K562 (cell line): ENCODE results near the gene AFG1L. TPM values are rescaled to one million over a fixed set of nuclear protein-coding genes. Genes with fewer than 3 reads are reported as not detected.

Source experiments
- C11orf30 ChIP-seq: fragments of 450-650 bp; IDR thresholded peaks from 2 replicates; pipeline ENCODE4 v1.6.1; 2016; ENCODE audit warnings: low read depth, mild to moderate bottlenecking
- CBX5 ChIP-seq: IDR thresholded peaks from 2 replicates; pipeline ENCODE4 v1.6.1; 2014; ENCODE audit warnings: low read depth, borderline replicate concordance
- CHD1 ChIP-seq: fragments of 200-600 bp; sonication (generic); IDR thresholded peaks from one replicate; pipeline ENCODE4 v1.6.1; 2012; ENCODE audit warnings: mild to moderate bottlenecking, moderate library complexity, low read length, inconsistent platforms
- FOXP4 ChIP-seq: sonication (generic); formaldehyde crosslinking; IDR thresholded peaks from 2 replicates; pipeline ENCODE4 v1.8.0; 2022; ENCODE audit warnings: mild to moderate bottlenecking, missing genetic modification reagents, borderline replicate concordance
- HNRNPLL ChIP-seq: fragments of 200-400 bp; formaldehyde crosslinking; IDR thresholded peaks from 2 replicates; pipeline ENCODE4 v1.6.1; 2017; ENCODE audit warnings: low read length, low read depth, mild to moderate bottlenecking; ENCODE audit not compliant: poor library complexity, severe bottlenecking
- JUN ChIP-seq, 2 experiments: sonication (generic) in 1 of 2; formaldehyde crosslinking in 1 of 2; IDR thresholded peaks; 2 replicates each; pipeline versions ENCODE4 v1.6.1 to v1.8.0; 2012 to 2022; ENCODE audit warnings: borderline replicate concordance in 2 of 2, mild to moderate bottlenecking in 2 of 2, improper control_type of control experiment in 1 of 2, low read depth in 1 of 2, low read length in 1 of 2, missing genetic modification reagents in 1 of 2
- KLF13 ChIP-seq: fragments of 450-650 bp; IDR thresholded peaks from 2 replicates; pipeline ENCODE4 v1.6.1; 2016; ENCODE audit warnings: missing genetic modification characterization, low read depth, mild to moderate bottlenecking, missing compliant biosample characterization, moderate library complexity, borderline replicate concordance
- KLF6 ChIP-seq: fragments of 250-450 bp; sonication (Bioruptor Pico); IDR thresholded peaks from 2 replicates; pipeline ENCODE4 v1.4.0; 2020; ENCODE audit warnings: mild to moderate bottlenecking, moderate library complexity, borderline replicate concordance
- MTA3 ChIP-seq: fragments of 450-650 bp; formaldehyde crosslinking; IDR thresholded peaks from 2 replicates; pipeline ENCODE4 v1.6.1; 2017; ENCODE audit warnings: mild to moderate bottlenecking, borderline replicate concordance
- RBM34 ChIP-seq: fragments of 200-400 bp; formaldehyde crosslinking; IDR thresholded peaks from 2 replicates; pipeline ENCODE4 v1.6.1; 2018; ENCODE audit warnings: low read length, borderline replicate concordance; ENCODE audit not compliant: insufficient read depth
- RNF219 ChIP-seq: fragments of 250-450 bp; sonication (Bioruptor Pico); IDR thresholded peaks from 2 replicates; pipeline ENCODE4 v1.5.0; 2022; ENCODE audit warnings: mild to moderate bottlenecking
- SRF ChIP-seq, 2 experiments: fragments of 250-450, 450-650 bp in 1 of 2; sonication (Bioruptor Pico) in 1 of 2; sonication (generic) in 1 of 2; formaldehyde crosslinking; IDR thresholded peaks; 2 replicates each; pipeline versions ENCODE4 v1.5.0 to v1.5.1; 2020 to 2022; ENCODE audit warnings: mild to moderate bottlenecking in 1 of 2, missing genetic modification reagents in 1 of 2
- TFE3 ChIP-seq: fragments of 450-650 bp; formaldehyde crosslinking; IDR thresholded peaks from 2 replicates; pipeline ENCODE4 v1.4.0; 2020; ENCODE audit warnings: mild to moderate bottlenecking, mixed read lengths
- ZNF197 ChIP-seq: fragments of 200-800 bp; sonication (Bioruptor generic); IDR thresholded peaks from 2 replicates; pipeline ENCODE4 v1.6.1; 2016; ENCODE audit warnings: low read depth, missing genetic modification characterization, missing compliant biosample characterization
- ZNF274 ChIP-seq: IDR thresholded peaks from 2 replicates; pipeline ENCODE4 v1.6.1; 2011; ENCODE audit warnings: low read depth, mild to moderate bottlenecking, low read length, moderate library complexity, borderline replicate concordance
- ZNF707 ChIP-seq: fragments of 250-450 bp; sonication (Bioruptor Pico); conservative IDR thresholded peaks from 2 replicates; pipeline ENCODE4 v1.8.0; 2022; ENCODE audit warnings: inconsistent platforms, mild to moderate bottlenecking, moderate library complexity
- polyA plus RNA-seq, 8 experiments: library from polyadenylated mRNA; depleted of rRNA in 4 of 8; stranded (reverse) in 5 of 8; unstranded in 3 of 8; fragments of >200 nt; fragmentation: Nextera tagmentation in 2 of 8; fragmentation: Illumina TruSeq in 1 of 8; extraction: Ambion mirVana in 2 of 8; extraction: Trizol in 1 of 8; gene quantifications; 2 replicates each; pipeline versions ENCODE4 v1.2.1 to v1.2.3, GENCODE V29; 2011 to 2014; ENCODE audit warnings: inconsistent platforms in 1 of 8, missing spikeins in 1 of 8
- total RNA-seq, 7 experiments: library from RNA; depleted of rRNA in 6 of 7; stranded (reverse); fragments of >200 nt in 6 of 7; fragmentation: Illumina TruSeq in 2 of 7; extraction: Trizol in 2 of 7; gene quantifications; 2 replicates each; pipeline versions ENCODE4 v1.2.1 to v1.2.3, GENCODE V29; 2011 to 2021; ENCODE audit warnings: low replicate concordance in 1 of 7
- TF ChIP-seq, protein P1 (sequence below): IDR thresholded peaks from 2 replicates; pipeline ENCODE4 v1.6.1; 2016; ENCODE audit warnings: missing genetic modification characterization, missing compliant biosample characterization

The AFG1L gene
- total and polyA plus RNA-seq, 9 of the 15 experiments (the other 6 are each of a cell fraction or from before 2014, with no cell fraction given): 2.2 to 15.5 (median 5.8) TPM

DNA sequence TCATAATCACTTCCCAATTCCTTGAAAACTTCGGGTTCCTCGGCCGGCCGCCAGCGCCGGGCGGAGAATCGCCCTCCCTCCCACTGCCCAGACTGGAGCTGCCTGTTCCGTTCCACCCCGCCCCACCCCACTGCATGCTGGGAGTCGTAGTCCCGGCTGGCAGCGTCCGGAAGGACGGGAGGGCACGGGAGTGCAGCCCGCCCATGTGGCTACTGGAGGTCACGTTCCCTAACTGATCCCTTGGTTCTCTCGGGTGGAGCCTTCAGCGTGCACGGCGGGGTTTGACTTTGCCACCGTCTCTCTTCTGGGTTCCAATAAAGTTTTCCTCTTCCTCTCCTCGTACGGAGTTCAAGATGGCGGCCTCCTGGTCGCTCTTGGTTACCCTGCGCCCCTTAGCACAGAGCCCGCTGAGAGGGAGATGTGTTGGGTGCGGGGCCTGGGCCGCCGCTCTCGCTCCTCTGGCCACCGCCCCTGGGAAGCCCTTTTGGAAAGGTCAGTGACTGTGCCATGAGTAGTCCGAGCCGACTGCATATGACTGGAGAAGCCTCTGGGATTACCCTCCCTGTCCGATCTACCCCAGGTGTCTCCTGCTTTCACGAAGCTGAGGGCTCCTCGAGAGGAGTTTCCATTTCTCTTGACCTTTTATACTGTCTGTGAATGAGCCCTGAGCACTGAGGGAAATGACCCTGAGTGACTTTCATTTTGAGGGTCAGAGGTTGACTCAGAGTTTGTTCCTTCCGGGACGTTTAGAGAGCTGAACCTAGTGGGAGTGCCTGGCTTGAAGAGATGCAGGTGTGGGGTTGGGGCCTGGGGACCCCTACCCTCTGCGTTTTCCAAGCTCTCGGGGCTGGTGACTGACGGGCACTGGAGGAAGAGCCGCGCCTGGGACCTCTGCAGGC is at the start of gene AFG1L (continued):
- TF ChIP-seq, protein P1, sequence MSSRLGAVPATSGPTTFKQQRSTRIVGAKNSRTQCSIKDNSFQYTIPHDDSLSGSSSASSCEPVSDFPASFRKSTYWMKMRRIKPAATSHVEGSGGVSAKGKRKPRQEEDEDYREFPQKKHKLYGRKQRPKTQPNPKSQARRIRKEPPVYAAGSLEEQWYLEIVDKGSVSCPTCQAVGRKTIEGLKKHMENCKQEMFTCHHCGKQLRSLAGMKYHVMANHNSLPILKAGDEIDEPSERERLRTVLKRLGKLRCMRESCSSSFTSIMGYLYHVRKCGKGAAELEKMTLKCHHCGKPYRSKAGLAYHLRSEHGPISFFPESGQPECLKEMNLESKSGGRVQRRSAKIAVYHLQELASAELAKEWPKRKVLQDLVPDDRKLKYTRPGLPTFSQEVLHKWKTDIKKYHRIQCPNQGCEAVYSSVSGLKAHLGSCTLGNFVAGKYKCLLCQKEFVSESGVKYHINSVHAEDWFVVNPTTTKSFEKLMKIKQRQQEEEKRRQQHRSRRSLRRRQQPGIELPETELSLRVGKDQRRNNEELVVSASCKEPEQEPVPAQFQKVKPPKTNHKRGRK (tag): no peak
- no peak for TF ChIP-seq FOXP4
- peak; percentile 22 for TF ChIP-seq HNRNPLL
- no peak; a peak in 1 of 4 replicates for TF ChIP-seq SRF (CRISPR knock-in tag; IDR thresholded peaks at IDR 0.05)
- TF ChIP-seq KLF13 (tag): peak; percentile 7; the same call in 1 of the 2 replicates
- TF ChIP-seq KLF6 (CRISPR knock-in tag): no peak
- TF ChIP-seq CHD1: no peak
- no peak for TF ChIP-seq JUN (IDR thresholded peaks at IDR 0.05; ENCODE audit: borderline replicate concordance, low read depth, low read length)
- TF ChIP-seq JUN (CRISPR knock-in tag; IDR thresholded peaks at IDR 0.05; ENCODE audit: borderline replicate concordance): no peak; the same call in 1 of the 2 replicates
- TF ChIP-seq ZNF707 (CRISPR knock-in tag): no peak
- 0 out of 2 replicates have a peak, but pooled peaks have one; percentile 35 for TF ChIP-seq RNF219
- peak; percentile 29; the same call in 1 of the 2 replicates for TF ChIP-seq C11orf30
- TF ChIP-seq TFE3: no peak
- TF ChIP-seq ZNF197: 0 out of 2 replicates have a peak, but pooled peaks have one; percentile 67
- peak; percentile 69; the same call in 1 of the 2 replicates for TF ChIP-seq MTA3
- no peak for TF ChIP-seq ZNF274
- TF ChIP-seq RBM34: no peak
- TF ChIP-seq CBX5: no peak
